OCI-LY7 (cell line): ENCODE results near the gene CARHSP1.
"Not testable (repeated sequence)": the region's sequence is repeated elsewhere in the genome, so short reads cannot be mapped to it uniquely, and the experiment has no call there.

Experiments used
- CTCF ChIP-seq: fragments of 200-600 bp; sonication (generic); conservative IDR thresholded peaks from 2 replicates; pipeline ENCODE4 v1.5.1; 2014; ENCODE audit warnings: mild to moderate bottlenecking, antibody characterized with exemption, low read length, moderate library complexity, mixed read lengths
- EZH2phosphoT487 ChIP-seq: fragments of 200-600 bp; sonication (generic); IDR thresholded peaks from 2 replicates; pipeline ENCODE4 v1.6.1; 2018; ENCODE audit warnings: low read depth, borderline replicate concordance, mild to moderate bottlenecking, mixed run types, antibody characterized with exemption, low read length, moderate library complexity, mixed read lengths

- not testable (repeated sequence) for TF ChIP-seq CTCF, EZH2phosphoT487
Measured at GRCh38 chr16:8917336-8917735, 48.5 kb upstream of the CARHSP1 start.
